Ureter (tissue), 1 donor: Measurements from ENCODE around the gene PHF2. TPM values are rescaled to one million over a fixed set of nuclear protein-coding genes. Genes with fewer than 3 reads are reported as not detected.

ENCODE experiments used
- DNase-seq: peaks from one replicate; pipeline ENCODE4 v3.0.0-alpha.2; 2020; ENCODE audit warnings: low spot score
- total RNA-seq: library from RNA; stranded (reverse); gene quantifications from one replicate; pipeline ENCODE4 v1.2.4, GENCODE V29; 2023
- donor health status: DM: yes; HTN: yes; CAD: no.

The PHF2 gene
- total RNA-seq, 1 donor from 2014 or later, result 34.6 TPM

DNA sequence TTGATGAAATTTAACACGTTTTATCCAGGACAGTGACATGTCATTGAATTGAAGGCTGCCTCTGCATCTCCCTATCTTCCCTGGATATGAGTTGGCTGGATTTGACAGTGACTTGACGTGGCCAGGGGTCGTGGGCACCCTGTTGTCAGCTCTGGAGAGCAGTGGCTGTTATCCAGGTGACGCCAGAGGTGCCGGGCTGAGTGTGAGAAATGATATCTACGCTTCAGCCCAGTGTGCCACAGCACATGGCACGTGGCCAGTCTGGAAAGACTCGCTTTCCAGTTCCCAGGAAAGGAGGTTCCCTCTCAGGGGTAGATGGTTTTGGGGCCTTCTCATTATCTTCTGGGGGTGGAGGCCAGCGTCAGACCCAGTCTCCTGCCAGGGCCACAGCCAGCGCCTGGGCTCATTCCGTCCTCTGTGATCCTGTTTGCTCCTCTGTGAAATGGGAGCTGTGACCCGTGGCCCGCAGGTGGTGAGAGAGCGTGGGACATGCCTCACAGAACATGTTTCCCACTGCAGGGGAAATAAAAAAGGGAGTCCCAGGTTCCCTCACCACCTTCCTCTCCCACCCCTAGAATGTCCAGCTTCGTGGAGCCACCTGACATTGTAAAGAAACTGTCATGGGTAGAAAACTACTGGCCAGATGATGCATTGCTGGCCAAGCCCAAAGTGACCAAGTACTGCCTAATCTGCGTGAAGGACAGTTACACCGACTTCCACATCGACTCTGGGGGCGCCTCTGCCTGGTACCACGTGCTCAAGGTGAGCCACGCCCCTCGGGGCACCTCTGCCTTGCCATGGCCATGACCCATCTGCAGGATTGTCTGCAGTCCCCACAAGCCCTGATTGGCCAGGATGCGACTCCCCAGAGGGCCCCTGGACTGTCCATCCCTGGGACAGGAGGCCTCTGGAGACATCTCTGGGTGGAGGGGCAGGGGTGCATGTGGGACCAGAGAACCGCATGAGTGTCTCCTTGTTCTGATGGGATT, 76.5 kb downstream of the PHF2 start:
- DNase-seq, result no peak

DNA sequence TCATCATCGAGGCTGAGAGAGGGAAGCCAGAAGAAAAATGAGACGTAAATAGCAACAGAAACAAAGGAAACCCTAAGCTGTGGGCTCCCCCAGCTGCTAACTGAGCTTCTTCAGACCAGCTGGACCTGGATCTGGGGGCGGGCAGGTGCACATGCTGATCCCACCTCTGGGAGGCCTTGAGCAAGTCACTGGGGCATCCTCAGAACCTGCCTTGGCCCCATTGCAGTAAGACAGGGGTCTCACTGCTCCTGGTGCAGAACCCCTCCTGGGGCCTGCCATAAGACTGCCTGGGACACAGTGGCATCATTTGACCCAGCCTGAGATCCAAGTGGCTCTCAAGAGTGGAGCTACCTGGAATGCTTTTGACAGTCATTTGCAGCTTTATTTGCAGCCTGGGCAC, 77.4 kb downstream of the PHF2 start:
- DNase-seq, result no peak

DNA sequence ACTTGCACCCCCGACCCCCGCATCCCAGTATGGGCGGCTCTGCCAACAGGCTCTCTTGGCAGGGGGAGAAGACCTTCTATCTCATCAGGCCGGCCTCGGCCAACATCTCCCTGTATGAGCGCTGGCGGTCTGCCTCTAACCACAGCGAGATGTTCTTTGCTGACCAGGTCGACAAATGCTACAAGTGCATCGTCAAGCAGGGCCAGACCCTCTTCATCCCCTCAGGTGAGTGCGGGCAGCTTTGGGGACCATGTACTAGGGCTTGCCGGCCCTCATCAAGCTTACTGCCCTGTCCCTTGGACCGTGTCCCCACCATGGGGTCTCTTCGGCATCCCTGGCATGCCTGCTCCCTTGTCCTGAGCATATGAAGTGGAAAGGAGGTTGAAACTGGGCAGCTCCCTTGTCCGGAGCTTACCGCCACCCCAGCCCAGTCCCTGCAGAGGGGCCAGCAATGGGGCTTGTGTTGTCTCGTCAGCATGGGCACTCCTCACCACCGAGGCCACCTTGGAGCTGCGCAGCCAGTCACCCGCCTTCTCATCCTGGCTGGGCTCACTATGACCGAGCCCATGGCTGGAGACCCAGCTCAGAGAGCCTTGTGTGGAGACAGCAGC, 78.1 kb downstream of the PHF2 start:
- DNase-seq, result no peak

DNA sequence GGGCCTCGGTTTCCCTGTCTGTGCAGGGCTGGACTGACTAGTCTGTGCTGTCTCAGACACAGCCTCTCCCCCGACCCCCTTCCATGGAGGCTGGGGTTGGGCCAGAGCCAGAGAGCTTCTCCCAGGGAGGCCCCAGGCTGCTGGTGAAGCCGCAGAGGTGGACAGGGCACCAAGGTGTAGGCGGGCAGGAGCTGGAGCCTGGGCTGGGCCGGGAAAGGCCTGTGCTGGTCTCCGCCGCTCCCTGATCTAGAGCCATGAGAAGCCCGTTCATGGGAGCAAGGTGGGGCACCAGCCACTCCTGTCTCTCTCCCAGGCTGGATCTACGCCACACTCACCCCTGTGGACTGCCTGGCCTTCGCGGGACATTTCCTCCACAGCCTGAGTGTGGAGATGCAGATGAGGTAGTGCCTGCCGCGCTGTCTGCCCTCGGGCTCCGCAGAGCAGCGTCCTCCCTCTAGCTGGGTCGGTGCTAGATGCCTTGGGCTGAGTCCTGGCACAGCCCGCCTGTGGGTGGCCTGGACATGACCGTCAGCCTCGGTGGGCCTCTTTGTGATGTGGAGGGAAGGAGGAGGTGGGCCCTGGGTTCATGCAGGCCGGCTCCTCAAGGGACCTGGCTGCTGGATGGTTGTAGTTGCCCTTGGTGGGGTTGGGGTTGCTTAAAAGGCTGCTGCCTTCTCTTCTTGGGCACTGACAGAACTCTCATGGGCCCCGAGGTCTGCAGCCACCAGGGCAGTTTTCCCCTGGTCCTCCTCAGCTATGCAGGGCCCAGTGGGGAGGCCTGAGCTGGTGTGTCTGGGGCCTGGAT, 79.4 kb downstream of the PHF2 start:
- no peak for DNase-seq

DNA sequence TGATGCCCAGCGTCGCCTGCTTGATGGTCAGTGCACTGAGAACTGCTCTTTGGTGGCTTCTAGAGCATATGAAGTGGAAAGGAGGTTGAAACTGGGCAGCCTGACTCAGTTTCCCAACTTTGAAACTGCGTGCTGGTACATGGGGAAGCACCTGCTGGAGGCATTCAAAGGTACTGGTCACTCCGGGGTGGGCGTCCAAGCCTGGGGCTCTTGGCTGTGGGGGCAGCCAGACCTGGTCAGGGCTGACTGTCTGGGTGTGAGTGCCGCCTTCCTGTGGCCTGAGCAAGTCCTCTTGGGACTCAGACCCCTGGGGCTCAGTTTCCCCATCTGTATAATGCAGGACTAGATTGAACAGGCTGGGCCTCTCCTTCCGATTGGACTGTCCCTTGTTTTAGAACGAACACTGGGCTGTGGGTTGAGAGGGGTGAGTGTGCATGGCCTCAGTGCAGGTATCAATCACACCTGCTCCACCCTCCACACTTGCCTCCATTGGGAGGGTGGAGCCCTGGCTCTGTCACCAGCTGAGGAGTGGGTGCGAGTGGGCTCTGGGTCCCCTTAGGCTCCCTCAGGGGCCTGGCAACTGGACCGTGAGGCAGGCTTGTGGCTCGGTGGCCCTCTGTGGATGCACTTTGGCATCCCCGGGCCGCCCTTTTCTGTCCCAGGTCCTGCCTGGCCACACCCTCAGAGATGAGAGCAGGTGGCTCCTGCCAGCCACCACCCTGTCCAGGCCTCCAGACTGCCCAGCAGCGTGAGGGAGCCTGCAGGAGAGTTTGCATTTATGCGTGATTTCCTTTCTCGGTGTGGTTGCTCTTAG, 80.2 kb downstream of the PHF2 start:
- DNase-seq, result no peak

DNA sequence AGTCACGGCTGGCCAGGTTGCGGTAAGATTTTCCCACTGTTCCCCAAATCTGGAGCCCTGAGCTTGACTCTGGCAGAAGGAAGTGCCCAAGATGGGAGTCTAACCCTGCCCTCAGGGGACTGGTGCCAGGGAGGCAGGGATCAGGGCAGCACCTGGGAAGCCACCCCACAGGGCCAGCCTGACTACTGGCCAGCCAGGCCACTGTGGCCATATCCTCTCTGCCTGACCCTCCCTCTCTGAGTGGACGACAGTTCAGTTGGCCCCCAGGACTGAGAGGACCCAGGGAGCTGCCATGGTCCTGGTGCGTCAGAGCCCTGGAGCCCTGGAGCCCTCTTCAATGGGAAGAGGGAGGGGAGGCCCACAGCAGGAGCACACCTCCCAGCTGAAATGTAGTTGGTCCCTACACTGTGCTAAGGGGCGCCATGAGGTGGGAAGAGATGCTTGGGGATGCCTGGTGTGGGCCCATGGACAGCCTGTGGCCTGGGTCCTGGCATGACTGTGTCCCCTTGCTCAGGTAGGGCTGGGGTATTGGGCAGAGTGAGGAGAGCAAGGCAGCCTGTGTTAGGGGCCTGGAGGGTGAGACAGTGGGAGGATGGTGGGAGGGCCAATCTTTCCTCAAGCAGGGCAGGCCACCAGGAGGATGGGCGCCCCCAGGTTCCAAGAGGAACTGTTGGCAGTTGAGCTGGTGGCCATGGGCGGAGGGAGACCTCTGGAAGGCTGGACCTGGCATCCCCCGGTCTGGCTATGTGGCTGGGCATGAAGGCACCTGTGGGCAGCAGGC, 81.1 kb downstream of the PHF2 start:
- no peak for DNase-seq

DNA sequence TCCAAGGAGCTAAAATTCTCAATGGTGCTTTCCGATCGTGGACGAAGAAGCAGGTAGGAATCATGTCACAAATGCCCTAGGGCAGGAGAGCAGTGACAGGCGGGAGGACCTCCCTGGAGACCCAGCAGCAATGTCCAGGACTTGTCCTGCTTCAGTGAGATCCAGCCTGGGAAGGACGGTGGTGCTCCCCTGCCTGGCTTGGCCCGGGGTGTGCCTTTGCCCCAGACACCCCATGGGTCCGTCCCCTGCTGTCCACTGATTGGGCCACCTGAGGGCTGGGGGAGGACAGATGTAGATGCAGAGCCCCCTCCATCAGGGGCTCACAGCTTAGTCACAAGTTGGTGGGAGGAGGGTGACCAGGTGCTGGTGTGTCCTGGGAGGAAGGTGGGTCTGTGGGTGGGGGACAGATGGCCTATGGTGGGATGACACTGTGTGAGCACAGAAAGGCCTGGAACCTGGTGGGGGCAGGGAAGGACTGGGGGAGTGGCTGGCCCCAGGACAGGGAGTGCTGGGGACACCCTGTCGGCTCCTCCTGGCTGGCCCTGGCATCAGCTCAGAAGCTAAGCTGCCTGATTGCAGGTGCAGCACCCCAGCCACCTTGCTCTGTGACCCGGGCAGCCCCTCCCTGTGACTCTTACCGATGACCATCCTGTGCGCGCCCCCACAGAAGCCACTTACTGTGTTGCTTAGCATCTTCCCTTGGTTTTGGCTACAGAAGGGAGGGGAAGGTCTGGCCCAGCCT, 82.0 kb downstream of the PHF2 start:
- DNase-seq, result no peak

DNA sequence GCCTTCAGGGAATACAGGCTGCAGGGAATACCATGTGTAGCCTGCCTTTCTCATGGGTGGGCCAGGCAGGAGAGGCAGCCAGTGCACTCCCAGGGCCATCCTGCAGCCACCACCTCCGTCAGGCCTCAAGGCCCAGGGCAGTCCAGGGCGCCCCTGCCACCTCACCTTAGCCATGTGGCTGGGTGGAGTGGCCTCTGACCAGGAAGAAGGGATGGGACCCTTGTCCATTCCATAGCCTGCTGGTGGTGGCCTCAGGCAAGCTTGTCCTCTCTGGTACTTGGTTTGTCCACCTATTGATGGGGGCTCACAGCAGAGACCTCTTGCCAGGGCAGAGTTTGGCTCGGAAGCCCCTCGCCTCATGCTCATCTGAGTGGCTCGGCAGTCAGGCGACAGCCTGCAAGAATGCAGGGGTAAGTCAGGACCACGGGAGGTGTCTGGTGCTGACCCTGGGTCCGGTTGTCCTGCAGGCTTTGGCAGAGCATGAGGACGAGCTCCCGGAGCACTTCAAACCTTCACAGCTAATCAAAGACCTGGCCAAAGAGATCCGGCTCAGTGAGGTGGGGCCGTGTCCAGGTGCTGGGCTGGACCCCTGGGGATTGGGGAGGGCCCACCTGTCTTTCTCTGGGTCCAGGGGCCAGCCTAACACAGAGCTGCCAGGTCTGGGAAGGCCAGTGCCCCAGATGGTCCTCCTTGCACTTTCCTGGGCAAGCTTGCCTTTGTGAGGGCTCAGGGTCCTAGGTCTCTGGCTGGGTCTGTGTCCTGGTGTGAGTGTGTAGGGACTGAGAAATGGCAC, 82.9 kb downstream of the PHF2 start:
- DNase-seq, result no peak

DNA sequence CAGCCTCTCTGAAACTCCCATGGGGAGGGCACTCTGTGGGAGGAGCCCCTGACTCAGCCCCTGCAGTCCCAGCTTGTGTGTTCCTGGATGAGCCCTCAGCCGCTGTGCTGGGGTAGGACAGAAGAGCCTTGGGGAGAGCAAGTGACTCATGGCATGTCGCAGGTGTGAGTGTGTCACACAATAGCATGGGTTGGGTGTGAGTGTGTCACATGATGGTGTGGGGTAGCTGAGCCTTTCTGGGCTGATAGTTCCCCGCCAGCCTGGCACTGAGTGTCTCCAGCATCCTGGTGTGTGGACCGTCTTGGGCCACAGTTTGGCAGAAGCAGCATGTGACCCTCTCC, 83.4 kb downstream of the PHF2 start:
- DNase-seq, result no peak

DNA sequence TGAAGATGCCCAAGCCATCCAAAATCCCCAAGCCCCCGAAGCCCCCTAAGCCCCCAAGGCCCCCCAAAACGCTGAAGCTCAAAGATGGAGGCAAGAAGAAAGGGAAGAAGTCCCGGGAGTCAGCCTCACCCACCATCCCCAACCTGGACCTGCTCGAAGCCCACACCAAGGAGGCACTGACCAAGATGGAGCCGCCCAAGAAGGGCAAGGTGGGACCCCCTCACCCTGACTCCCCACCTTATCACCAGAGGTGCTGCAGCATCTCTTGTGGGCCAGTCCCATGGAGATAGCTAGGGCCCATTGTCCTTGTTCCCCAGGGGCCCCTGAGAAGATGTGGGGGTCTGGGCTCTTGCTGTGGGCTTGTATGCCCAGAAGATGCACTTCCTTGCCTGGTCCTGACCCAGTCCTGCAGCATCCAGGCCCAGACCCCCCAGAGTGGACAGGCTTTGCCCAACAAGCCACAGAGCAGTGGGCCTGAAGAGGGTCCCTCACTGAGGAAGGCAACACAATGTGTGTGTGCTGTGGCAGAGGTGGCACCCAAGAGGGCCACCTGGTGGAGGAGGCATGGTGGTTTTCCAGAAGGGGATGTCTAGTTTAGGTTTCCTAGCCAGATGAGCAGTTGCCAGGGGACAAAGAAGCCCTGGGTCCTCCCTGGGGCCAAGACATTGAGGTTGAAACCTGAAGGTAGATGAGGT, 84.1 kb downstream of the PHF2 start:
- DNase-seq, result no peak

DNA sequence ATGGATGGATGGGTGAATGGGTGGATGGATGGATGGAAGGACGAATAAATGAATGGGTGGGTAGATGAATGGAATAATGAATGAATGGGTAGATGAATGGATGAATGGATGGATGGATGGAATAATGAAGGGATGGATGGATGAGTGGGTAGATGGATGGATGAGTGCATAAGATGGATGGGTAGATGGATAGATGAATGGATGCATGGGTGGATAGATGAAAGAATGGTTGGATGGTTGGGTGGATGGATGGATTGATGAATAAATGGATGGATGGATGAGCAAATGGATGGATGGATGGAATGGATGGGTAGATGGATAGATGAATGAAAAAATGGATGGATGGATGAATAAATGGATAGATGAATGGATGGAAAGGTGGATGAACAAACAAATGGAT, 85.2 kb downstream of the PHF2 start:
- DNase-seq, result no peak

DNA sequence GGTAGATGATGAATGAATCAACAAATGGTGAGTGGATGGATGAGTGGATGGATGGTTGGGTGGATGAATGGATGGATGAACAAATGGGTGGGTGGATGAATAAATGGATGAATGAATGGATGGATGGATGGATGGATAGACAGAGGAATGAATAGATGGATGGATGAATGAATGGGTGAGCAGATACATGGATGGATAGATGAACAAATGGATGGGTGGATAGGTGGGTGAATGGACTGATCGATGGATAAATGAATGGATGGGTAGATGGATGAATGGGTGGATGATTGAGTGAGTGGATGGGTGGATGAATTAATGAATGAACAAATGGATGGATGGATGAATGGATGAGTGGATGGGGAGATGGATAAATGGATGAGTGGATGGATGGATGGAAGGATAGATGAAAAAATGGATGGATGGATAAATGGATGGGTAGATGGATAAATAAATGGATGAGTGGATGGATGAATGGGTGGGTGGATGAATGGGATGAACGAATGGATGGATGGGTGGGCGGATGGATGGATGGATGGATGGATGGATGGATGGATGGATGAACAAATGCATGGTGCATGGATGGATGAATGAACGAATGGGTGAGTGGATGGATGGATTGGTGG, 85.7 kb downstream of the PHF2 start:
- no peak for DNase-seq

DNA sequence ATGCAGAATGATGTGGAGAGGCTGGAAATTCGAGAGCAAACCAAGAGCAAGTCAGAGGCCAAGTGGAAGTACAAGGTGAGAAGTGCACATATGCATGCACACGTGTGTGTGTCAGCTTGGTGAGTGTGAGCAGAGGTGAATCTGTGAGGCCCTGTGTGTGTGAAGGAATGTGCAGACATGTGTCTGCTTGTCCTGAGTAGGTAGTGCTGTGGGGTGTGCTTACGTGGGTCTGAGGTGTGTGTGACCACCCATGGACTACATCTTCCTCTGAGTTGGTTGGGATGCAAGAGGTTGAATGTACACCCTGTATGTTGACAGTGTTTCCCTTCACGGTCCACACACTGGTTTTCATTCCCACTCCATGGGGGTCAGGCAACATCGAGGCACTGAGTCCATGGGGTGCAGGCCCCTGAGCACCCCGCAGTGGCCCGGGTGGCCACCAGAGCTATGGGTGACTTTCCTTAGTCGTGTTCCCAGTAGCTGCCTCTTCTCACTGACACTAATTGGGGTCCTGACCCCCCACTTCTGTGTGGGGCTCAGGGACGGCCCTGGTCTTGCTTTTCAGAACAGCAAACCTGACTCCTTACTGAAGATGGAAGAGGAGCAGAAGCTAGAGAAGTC, 86.7 kb downstream of the PHF2 start:
- no peak for DNase-seq

DNA sequence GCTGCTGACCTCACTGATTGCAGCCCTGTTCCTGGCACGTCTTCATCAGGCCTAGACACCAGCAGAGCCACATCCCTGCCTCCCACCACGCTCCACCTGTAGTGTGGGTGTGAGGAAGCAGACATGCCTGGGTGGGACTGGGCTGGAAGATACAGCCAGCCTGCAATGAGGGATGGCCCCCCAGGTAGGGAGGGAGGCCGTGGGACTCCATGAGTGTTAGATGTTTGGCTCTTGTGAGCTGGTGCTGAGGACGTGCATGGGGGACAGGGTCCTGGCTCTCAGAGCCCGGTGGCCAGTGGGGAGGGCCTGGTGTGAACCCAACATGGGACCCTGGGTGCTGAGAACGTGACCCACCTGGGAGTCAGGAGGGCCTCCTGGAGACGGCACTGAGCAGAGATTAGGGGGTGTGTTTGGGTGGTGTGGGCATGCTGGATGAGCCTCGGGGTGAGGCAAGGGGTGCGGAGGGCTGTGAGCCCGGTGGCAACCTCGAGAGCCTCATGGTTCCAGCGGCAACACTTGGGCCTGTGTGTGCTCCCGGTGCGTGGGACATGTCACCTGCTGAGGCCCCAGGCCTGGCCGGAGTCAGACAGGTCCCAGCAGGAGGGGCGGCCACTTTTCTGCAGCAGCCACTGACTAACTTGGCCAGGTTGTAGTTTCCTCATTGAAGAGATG, 87.6 kb downstream of the PHF2 start:
- no peak for DNase-seq

DNA sequence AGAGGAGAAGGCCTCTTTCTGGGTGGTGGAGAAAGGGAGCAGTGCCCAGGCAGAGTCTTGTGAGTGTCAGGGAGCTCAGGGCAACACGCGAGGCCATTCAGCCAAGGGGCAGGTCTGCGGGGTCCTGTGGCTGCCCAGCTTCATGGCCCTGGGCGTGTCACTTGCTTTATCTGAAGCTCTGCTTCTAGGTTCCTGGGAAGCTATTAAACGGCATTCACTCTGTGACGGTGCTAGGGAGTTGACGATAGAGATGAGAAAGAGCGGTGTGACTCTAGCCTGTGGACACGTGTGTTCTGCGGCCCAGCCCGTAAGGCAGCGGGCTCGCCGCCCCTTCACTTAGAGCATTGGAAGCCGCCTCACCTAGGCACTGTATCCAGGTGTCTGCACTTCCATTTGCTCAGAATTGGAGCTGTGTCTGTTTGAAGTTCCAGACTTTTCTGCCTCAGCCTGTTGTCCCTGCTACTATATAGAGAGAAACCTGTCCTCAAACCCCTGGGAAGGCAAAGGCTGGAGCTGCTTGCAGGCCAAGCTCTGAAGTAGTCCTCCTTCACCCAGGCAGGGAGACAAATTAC, 88.3 kb downstream of the PHF2 start:
- no peak for DNase-seq

DNA sequence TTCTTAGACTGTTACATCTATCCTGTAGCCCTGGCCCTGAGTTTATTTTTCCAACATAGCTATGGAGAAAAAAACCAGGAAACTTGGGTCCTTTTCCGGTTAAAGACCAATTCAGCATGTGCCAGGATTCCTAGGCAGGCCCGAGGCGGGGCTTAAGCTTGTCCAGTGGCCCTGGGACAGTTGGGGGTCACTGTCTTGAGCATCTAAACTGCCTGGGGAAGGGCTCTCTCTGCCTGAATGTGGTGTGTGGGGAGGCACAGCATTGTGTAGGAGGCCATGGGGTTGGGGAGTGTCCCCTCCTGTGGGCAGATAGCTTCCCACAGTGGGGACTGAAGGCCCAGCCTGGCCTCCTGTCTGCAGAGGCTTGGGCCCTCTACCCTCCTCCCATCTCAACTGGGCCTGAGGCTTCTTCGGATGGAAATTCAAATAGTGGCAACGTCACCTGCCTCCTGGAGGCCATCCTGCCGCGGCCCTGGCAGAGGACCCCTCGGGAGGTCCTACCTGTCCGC, 88.8 kb downstream of the PHF2 start:
- no peak for DNase-seq
